GM10248 (cell line): Measurements from ENCODE around the gene TTC7B.

Experiments
- CTCF ChIA-PET: fragments of 300-600 bp; sonication (Branson Sonifier 250); formaldehyde crosslinking; extraction: SDS; loops from one replicate; lab custom pipeline; 2021; ENCODE audit warnings: antibody characterized with exemption; lab: Yijun Ruan, JAX
- POLR2A ChIA-PET: fragments of 350-650 bp; sonication (Branson Sonifier 250); formaldehyde crosslinking; extraction: SDS; loops from one replicate; lab custom pipeline; 2020; ENCODE audit warnings: antibody characterized with exemption; lab: Yijun Ruan, JAX
- DNase-seq: peaks from one replicate; pipeline ENCODE4 v3.0.0; 2012; ENCODE audit errors: extremely low spot score
- CTCF ChIP-seq: IDR thresholded peaks from 2 replicates; pipeline ENCODE4 v1.5.1; 2012; ENCODE audit warnings: mild to moderate bottlenecking, low read depth; ENCODE audit errors: extremely low read depth, missing control alignments, control extremely low read depth

Gene TTC7B

GRCh38 chr14:90571149-90571947, 244.9 kb downstream of the TTC7B start:
- POLR2A ChIA-PET = no interaction called here
- no peak for DNase-seq
- CTCF ChIA-PET = no interaction called here
- no peak for TF ChIP-seq CTCF

GRCh38 chr14:90570461-90570860, 245.8 kb downstream of the TTC7B start:
- no peak for TF ChIP-seq CTCF
- ChIA-PET CTCF (no interaction called here), POLR2A (no interaction called here)
- DNase-seq = no peak

DNA sequence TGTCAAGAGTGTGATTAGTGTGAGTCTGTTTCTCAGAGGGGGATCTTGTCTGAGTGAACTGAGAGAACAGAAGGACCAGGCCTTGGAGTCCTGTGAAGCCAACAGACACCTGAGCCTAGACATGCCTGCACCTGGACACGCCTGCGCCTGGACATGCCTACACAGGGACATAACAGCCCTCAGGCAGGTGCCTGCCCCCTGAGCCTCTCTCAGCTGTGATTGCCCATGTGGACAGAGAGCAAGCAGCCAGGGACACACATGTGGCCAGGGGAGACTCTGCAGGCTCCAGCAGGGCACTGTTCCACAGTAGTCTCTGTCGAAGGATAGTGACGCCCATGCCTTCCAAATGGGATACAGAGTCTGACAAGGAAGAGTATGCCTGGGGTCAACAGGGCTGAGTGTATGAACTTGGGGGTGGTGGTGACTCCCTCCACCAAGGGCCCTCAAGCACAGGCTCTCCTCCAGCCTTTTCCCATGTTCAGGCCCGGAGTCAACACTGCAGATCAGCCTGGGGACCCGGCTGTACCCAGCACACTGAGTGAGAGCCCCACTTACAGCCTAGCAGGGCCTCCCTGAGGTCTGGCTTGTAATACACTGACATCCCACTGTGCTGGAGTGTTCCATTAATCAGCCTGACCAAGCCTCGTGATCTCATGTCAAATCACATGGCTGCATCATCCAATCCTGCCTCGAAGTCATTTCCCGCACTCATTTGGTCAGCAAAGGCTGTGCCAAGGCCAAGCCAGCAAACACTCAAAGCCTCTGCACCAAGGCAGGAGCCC, 246.4 kb downstream of the TTC7B start:
- DNase-seq = no peak
- ChIA-PET POLR2A (no interaction called here), CTCF (interaction anchor here (1.2 kb wide), 1 partner anchor 21 kb away, joined by 3 read pairs; no protein-coding TSS in a partner anchor)
- TF ChIP-seq CTCF = no peak

GRCh38 chr14:90569201-90569600, 247.0 kb downstream of the TTC7B start:
- ChIA-PET CTCF (interaction anchor here (1.2 kb wide), 1 partner anchor 22 kb away, joined by 3 read pairs; no protein-coding TSS in a partner anchor), POLR2A (no interaction called here)
- TF ChIP-seq CTCF = no peak
- no peak for DNase-seq

GRCh38 chr14:90568405-90568804, 247.8 kb downstream of the TTC7B start:
- CTCF ChIA-PET = interaction anchor here (1.2 kb wide), 1 partner anchor 23 kb away, joined by 3 read pairs; no protein-coding TSS in a partner anchor
- no peak for TF ChIP-seq CTCF
- DNase-seq = no peak
- POLR2A ChIA-PET = no interaction called here

- DNase-seq = no peak
- TF ChIP-seq CTCF = no peak
- ChIA-PET CTCF (no interaction called here), POLR2A (no interaction called here)
These were observed 248.2 kb downstream of the TTC7B start for GRCh38 chr14:90567991-90568390.
